ENCODE data around the gene ZNF804A. TPM values are rescaled to one million over a fixed set of nuclear protein-coding genes. Genes with fewer than 3 reads are reported as not detected.

The ZNF804A gene
- total and polyA plus RNA-seq, 2 of the 4 experiments (the other 2 are of a cell fraction): 2.2 to 2.7 TPM

DNA sequence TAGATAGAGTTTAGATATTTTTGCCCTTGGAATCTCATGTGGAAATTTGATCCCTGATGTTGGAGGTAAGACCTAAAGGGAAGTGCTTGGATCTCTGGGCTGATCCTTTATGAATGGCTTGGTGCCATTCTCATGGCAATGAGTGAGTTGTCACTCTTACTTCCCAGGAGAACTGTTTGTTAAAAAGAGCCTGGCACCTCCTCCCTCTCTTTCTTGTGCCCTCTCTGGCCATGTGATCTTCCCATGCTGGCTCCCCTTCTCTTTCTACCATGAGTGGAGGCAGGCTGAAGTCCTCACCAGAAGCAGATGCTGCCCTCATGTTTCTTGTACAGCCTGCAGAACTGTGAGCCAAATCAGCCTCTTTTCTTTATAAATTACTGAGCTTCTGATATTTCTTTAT lies 276.9 kb downstream of the ZNF804A start:
- ATAC-seq (ENCODE audit: low read depth) (no peak), DNase-seq (no peak)
- Histone ChIP-seq H3K36me3 (ENCODE audit: control insufficient read depth, insufficient read depth, low read length) (no peaks in the 10 kb centered on the region), H3K4me1 (ENCODE audit: control insufficient read depth, insufficient read depth, low read length) (no peaks in the 10 kb centered on the region), H4K20me1 (ENCODE audit: insufficient read depth, low read length) (no peaks in the 10 kb centered on the region), H3K14ac (replicated peaks; ENCODE audit: low read depth, low read length) (no peak overlapping the region), H2BK120ac (ENCODE audit: low read depth, low read length) (no peak overlapping the region), H3K56ac (ENCODE audit: extremely low read depth, insufficient read depth, low read length) (no peak overlapping the region), H3K9me1 (ENCODE audit: insufficient read depth, low read length) (no peaks in the 10 kb centered on the region), H3K27me3 (ENCODE audit: control insufficient read depth, insufficient read depth, low read length) (no peaks in the 10 kb centered on the region), H4K5ac (ENCODE audit: low read depth, low read length) (no peak overlapping the region), H2AFZ (replicated peaks; ENCODE audit: low read length, poor library complexity) (no peak overlapping the region), H2BK15ac (ENCODE audit: low read depth, low read length) (no peak overlapping the region), H3K79me1 (ENCODE audit: low read depth in 1 of 2, low read length in 2 of 2) (no peaks in the 10 kb centered on the region; a peak in 1 of 4 replicates), H2BK20ac (ENCODE audit: low read depth, low read length) (no peak overlapping the region), H2AK9ac (replicated peaks; ENCODE audit: low read depth, low read length, poor library complexity) (no peak overlapping the region), H3K4me3 (ENCODE audit: insufficient read depth, low read depth, low read length) (no peak overlapping the region), H3K9ac (ENCODE audit: low read depth, low read length) (no peak overlapping the region), H3K23ac (ENCODE audit: low read depth, low read length) (no peak overlapping the region), H3K9me3 (ENCODE audit: control insufficient read depth, insufficient read depth, low read length) (no peaks in the 10 kb centered on the region), H4K8ac (ENCODE audit: low read depth in 2 of 2, low read length in 2 of 2) (no peak overlapping the region), H4K91ac (ENCODE audit: insufficient read depth, low read depth, low read length) (no peak overlapping the region), H3K4ac (ENCODE audit: low read depth, low read length) (no peak overlapping the region), H3K4me2 (ENCODE audit: low read depth, low read length) (no peak overlapping the region), H3K18ac (ENCODE audit: low read depth, low read length) (no peak overlapping the region), H3K27ac (ENCODE audit: insufficient read depth, low read length) (no peak overlapping the region), H2AK5ac (ENCODE audit: low read depth, low read length) (no peak overlapping the region), H2BK5ac (ENCODE audit: low read depth, low read length, poor library complexity, severe bottlenecking) (no peak overlapping the region)
- BruUV-seq (replicated peaks): no TSS peak
- CTCF ChIA-PET: no interaction called here
- dilution Hi-C loops (cut with HindIII; ENCODE audit: low sequenced_read_pairs, unreplicated experiment) (no loop called here), in situ Hi-C loops (cut with MboI; ENCODE audit: low sequenced_read_pairs) (no loop called here), intact Hi-C loops (cut with micrococcal nuclease) (no loop called here)
- POLR2A ChIA-PET (ENCODE audit: unreplicated experiment): no interaction called here
- TF ChIP-seq CHD1 (IDR thresholded peaks at IDR 0.05; ENCODE audit: low read depth, low read length) (no peak), CEBPB (IDR thresholded peaks at IDR 0.05; ENCODE audit: low read depth, low read length) (no peak), POLR2A (IDR thresholded peaks at IDR 0.05; ENCODE audit: low read depth, low read length) (no peak), SMC3 (IDR thresholded peaks at IDR 0.05; ENCODE audit: low read depth, low read length) (no peak), MXI1 (IDR thresholded peaks at IDR 0.05; ENCODE audit: borderline replicate concordance, low read depth, low read length) (no peak), RCOR1 (IDR thresholded peaks at IDR 0.05; ENCODE audit: insufficient replicate concordance, low read length) (no peak), USF2 (IDR thresholded peaks at IDR 0.05; ENCODE audit: low read depth, low read length) (no peak), RAD21 (IDR thresholded peaks at IDR 0.05; ENCODE audit: low read length) (no peak), NFE2L2 (IDR thresholded peaks at IDR 0.05; ENCODE audit: low read depth, low read length) (no peak), BHLHE40 (IDR thresholded peaks at IDR 0.05; ENCODE audit: low read depth, low read length) (no peak), MAZ (IDR thresholded peaks at IDR 0.05; ENCODE audit: borderline replicate concordance, low read depth, low read length) (no peak), MAFK (IDR thresholded peaks at IDR 0.05; ENCODE audit: low read depth, low read length) (no peak), RFX5 (IDR thresholded peaks at IDR 0.05; ENCODE audit: low read depth, low read length) (no peak)
- TF ChIP-seq, protein P1, sequence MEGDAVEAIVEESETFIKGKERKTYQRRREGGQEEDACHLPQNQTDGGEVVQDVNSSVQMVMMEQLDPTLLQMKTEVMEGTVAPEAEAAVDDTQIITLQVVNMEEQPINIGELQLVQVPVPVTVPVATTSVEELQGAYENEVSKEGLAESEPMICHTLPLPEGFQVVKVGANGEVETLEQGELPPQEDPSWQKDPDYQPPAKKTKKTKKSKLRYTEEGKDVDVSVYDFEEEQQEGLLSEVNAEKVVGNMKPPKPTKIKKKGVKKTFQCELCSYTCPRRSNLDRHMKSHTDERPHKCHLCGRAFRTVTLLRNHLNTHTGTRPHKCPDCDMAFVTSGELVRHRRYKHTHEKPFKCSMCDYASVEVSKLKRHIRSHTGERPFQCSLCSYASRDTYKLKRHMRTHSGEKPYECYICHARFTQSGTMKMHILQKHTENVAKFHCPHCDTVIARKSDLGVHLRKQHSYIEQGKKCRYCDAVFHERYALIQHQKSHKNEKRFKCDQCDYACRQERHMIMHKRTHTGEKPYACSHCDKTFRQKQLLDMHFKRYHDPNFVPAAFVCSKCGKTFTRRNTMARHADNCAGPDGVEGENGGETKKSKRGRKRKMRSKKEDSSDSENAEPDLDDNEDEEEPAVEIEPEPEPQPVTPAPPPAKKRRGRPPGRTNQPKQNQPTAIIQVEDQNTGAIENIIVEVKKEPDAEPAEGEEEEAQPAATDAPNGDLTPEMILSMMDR (conservative IDR thresholded peaks at IDR 0.05; ENCODE audit: low read depth, low read length): no peak
- TF ChIP-seq, protein P2, sequence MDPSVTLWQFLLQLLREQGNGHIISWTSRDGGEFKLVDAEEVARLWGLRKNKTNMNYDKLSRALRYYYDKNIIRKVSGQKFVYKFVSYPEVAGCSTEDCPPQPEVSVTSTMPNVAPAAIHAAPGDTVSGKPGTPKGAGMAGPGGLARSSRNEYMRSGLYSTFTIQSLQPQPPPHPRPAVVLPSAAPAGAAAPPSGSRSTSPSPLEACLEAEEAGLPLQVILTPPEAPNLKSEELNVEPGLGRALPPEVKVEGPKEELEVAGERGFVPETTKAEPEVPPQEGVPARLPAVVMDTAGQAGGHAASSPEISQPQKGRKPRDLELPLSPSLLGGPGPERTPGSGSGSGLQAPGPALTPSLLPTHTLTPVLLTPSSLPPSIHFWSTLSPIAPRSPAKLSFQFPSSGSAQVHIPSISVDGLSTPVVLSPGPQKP (IDR thresholded peaks at IDR 0.05; ENCODE audit: borderline replicate concordance, low read depth, low read length): no peak
